IMR-90 (cell line): ENCODE results near the gene GRAP. TPM values are rescaled to one million over a fixed set of nuclear protein-coding genes. Genes with fewer than 3 reads are reported as not detected.

Experiments
- ATAC-seq: fragments of 200-7000 bp; cut with Tn5 transposase; 2 replicates; pipeline ENCODE4 v1.9.1; 2020; ENCODE audit warnings: low read depth, mild to moderate bottlenecking, moderate library complexity
- BruUV-seq: library from RNA; stranded (reverse); fragments of 400-500 nt; replicated peaks from 2 replicates; lab custom pipeline; 2021; lab: Mats Ljungman, UMichigan
- CTCF ChIA-PET: fragments of 300-600 bp; formaldehyde crosslinking; extraction: SDS; loops from one replicate; lab custom pipeline; 2021; ENCODE audit warnings: antibody characterized with exemption; lab: Yijun Ruan, JAX
- POLR2A ChIA-PET: fragments of 300-600 bp; sonication (Branson Sonifier 250); formaldehyde crosslinking; loops from one replicate; lab custom pipeline; 2022; ENCODE audit warnings: antibody characterized with exemption; ENCODE audit not compliant: unreplicated experiment; lab: Charles Lee
- DNase-seq: peaks from one replicate; pipeline ENCODE4 v3.0.0; 2013
- H2AFZ ChIP-seq: replicated peaks from 2 replicates; pipeline ENCODE3; 2013; ENCODE audit warnings: low read length, mild to moderate bottlenecking; ENCODE audit not compliant: poor library complexity
- H2AK5ac ChIP-seq: 2 replicates; pipeline ENCODE4 v1.6.1; 2013; ENCODE audit warnings: low read depth, low read length, inconsistent platforms
- H2AK9ac ChIP-seq: replicated peaks from 2 replicates; pipeline ENCODE3; 2013; ENCODE audit warnings: mild to moderate bottlenecking, low read depth, low read length, moderate library complexity; ENCODE audit not compliant: poor library complexity
- H2BK120ac ChIP-seq: 2 replicates; pipeline ENCODE4 v1.6.1; 2013; ENCODE audit warnings: low read depth, low read length, inconsistent platforms
- H2BK15ac ChIP-seq: 3 replicates; pipeline ENCODE4 v1.6.1; 2013; ENCODE audit warnings: low read depth, low read length, inconsistent platforms
- H2BK20ac ChIP-seq: 2 replicates; pipeline ENCODE4 v1.6.1; 2013; ENCODE audit warnings: low read depth, mild to moderate bottlenecking, inconsistent platforms, low read length, moderate library complexity
- H2BK5ac ChIP-seq: 2 replicates; pipeline ENCODE4 v1.6.1; 2013; ENCODE audit warnings: mild to moderate bottlenecking, low read depth, low read length, inconsistent platforms; ENCODE audit not compliant: poor library complexity, severe bottlenecking
- H3K14ac ChIP-seq: replicated peaks from 2 replicates; pipeline ENCODE4 v1.6.1; 2013; ENCODE audit warnings: low read depth, low read length, inconsistent platforms
- H3K18ac ChIP-seq: 2 replicates; pipeline ENCODE4 v1.6.1; 2013; ENCODE audit warnings: low read depth, low read length, control low read depth
- H3K23ac ChIP-seq: 2 replicates; pipeline ENCODE4 v1.6.1; 2013; ENCODE audit warnings: low read depth, low read length, inconsistent platforms
- H3K27ac ChIP-seq: 2 replicates; pipeline ENCODE4 v1.5.1; 2013; ENCODE audit warnings: mild to moderate bottlenecking, control low read depth, low read length; ENCODE audit not compliant: insufficient read depth
- H3K27me3 ChIP-seq: 2 replicates; pipeline ENCODE4 v1.6.1; 2013; ENCODE audit warnings: low read length; ENCODE audit not compliant: control insufficient read depth, insufficient read depth
- H3K36me3 ChIP-seq: 2 replicates; pipeline ENCODE4 v1.6.1; 2013; ENCODE audit warnings: low read length, mixed read lengths; ENCODE audit not compliant: control insufficient read depth, insufficient read depth
- H3K4ac ChIP-seq: 2 replicates; pipeline ENCODE4 v1.6.1; 2013; ENCODE audit warnings: low read depth, low read length, inconsistent platforms
- H3K4me1 ChIP-seq: 2 replicates; pipeline ENCODE4 v1.6.1; 2013; ENCODE audit warnings: low read length, mixed read lengths; ENCODE audit not compliant: control insufficient read depth, insufficient read depth
- H3K4me2 ChIP-seq: 2 replicates; pipeline ENCODE4 v1.6.1; 2013; ENCODE audit warnings: low read depth, mild to moderate bottlenecking, control low read depth, low read length, moderate library complexity
- H3K4me3 ChIP-seq: 2 replicates; pipeline ENCODE4 v1.5.1; 2013; ENCODE audit warnings: low read depth, mild to moderate bottlenecking, control low read depth, low read length, moderate library complexity; ENCODE audit not compliant: insufficient read depth
- H3K56ac ChIP-seq: 2 replicates; pipeline ENCODE4 v1.6.1; 2013; ENCODE audit warnings: low read length, inconsistent platforms; ENCODE audit not compliant: insufficient read depth; ENCODE audit errors: extremely low read depth
- H3K79me1 ChIP-seq, 2 experiments: 2 replicates each; pipeline ENCODE4 v1.6.1; 2013; ENCODE audit warnings: low read length in 2 of 2, inconsistent platforms in 1 of 2, low read depth in 1 of 2
- H3K9ac ChIP-seq: 2 replicates; pipeline ENCODE4 v1.6.1; 2013; ENCODE audit warnings: low read depth, low read length, control low read depth
- H3K9me1 ChIP-seq: 2 replicates; pipeline ENCODE4 v1.6.1; 2013; ENCODE audit warnings: low read length, inconsistent platforms; ENCODE audit not compliant: insufficient read depth
- H3K9me3 ChIP-seq: 2 replicates; pipeline ENCODE4 v1.6.1; 2013; ENCODE audit warnings: low read length; ENCODE audit not compliant: control insufficient read depth, insufficient read depth
- H4K20me1 ChIP-seq: 2 replicates; pipeline ENCODE4 v1.6.1; 2013; ENCODE audit warnings: low read length, inconsistent platforms; ENCODE audit not compliant: insufficient read depth
- H4K5ac ChIP-seq: 2 replicates; pipeline ENCODE4 v1.6.1; 2013; ENCODE audit warnings: mild to moderate bottlenecking, low read depth, low read length, control low read depth
- H4K8ac ChIP-seq, 2 experiments: 2 replicates each; pipeline ENCODE4 v1.6.1; 2013; ENCODE audit warnings: low read depth in 2 of 2, low read length in 2 of 2, control low read depth in 1 of 2, inconsistent platforms in 1 of 2
- H4K91ac ChIP-seq: 2 replicates; pipeline ENCODE4 v1.6.1; 2013; ENCODE audit warnings: low read depth, low read length, inconsistent platforms; ENCODE audit not compliant: insufficient read depth
- CEBPB ChIP-seq: IDR thresholded peaks from 2 replicates; pipeline ENCODE4 v1.6.1; 2012; ENCODE audit warnings: low read depth, low read length, improper control_type of control experiment
- CHD1 ChIP-seq: IDR thresholded peaks from 2 replicates; pipeline ENCODE4 v1.6.1; 2012; ENCODE audit warnings: low read depth, low read length, improper control_type of control experiment
- FOS ChIP-seq: fragments of 150-350 bp; IDR thresholded peaks from 2 replicates; pipeline ENCODE4 v1.6.1; 2016; ENCODE audit warnings: low read depth, low read length
- MAFK ChIP-seq: IDR thresholded peaks from 2 replicates; pipeline ENCODE4 v1.6.1; 2012; ENCODE audit warnings: low read depth, low read length, improper control_type of control experiment
- MAZ ChIP-seq: IDR thresholded peaks from 2 replicates; pipeline ENCODE4 v1.6.1; 2012; ENCODE audit warnings: low read depth, mild to moderate bottlenecking, low read length, improper control_type of control experiment, moderate library complexity, borderline replicate concordance
- MXI1 ChIP-seq: IDR thresholded peaks from 2 replicates; pipeline ENCODE4 v1.6.1; 2012; ENCODE audit warnings: low read depth, mild to moderate bottlenecking, low read length, moderate library complexity, borderline replicate concordance
- NFE2L2 ChIP-seq: fragments of 150-350 bp; IDR thresholded peaks from 2 replicates; pipeline ENCODE4 v1.6.1; 2016; ENCODE audit warnings: low read depth, mild to moderate bottlenecking, low read length
- POLR2A ChIP-seq: IDR thresholded peaks from 2 replicates; pipeline ENCODE4 v1.6.1; 2012; ENCODE audit warnings: mild to moderate bottlenecking, low read depth, low read length
- RAD21 ChIP-seq: IDR thresholded peaks from 2 replicates; pipeline ENCODE4 v1.6.1; 2012; ENCODE audit warnings: low read length, improper control_type of control experiment
- RFX5 ChIP-seq: IDR thresholded peaks from 2 replicates; pipeline ENCODE4 v1.8.0; 2012; ENCODE audit warnings: low read depth, mild to moderate bottlenecking, low read length, moderate library complexity
- SMC3 ChIP-seq: fragments of 150-350 bp; IDR thresholded peaks from 2 replicates; pipeline ENCODE4 v1.6.1; 2016; ENCODE audit warnings: low read depth, mild to moderate bottlenecking, antibody characterized with exemption, low read length, moderate library complexity
- USF2 ChIP-seq: fragments of 150-350 bp; IDR thresholded peaks from 2 replicates; pipeline ENCODE4 v1.6.1; 2017; ENCODE audit warnings: mild to moderate bottlenecking, antibody characterized with exemption, low read length, low read depth
- WGBS, 2 experiments: methylation state at CpG; one replicate each; pipeline versions ENCODE4 v1.1.5 to v1.1.7; 2013; ENCODE audit warnings: missing lambda C conversion rate in 2 of 2; ENCODE audit not compliant: insufficient read length in 1 of 2; ENCODE audit errors: extremely low coverage in 2 of 2; 5-methylcytosine and 5-hydroxymethylcytosine counted together
- dilution Hi-C: fragments of 300-500 bp; cut with HindIII; formaldehyde crosslinking; loops from one replicate; pipeline ENCODE4 v1.14.3; 2018; ENCODE audit warnings: low sequenced_read_pairs; ENCODE audit not compliant: unreplicated experiment
- in situ Hi-C: fragments of 300-500 bp; cut with MboI; formaldehyde crosslinking; loops from 3 replicates; pipeline ENCODE4 v1.14.3; 2019; ENCODE audit warnings: low sequenced_read_pairs, inconsistent platforms, mixed read lengths
- intact Hi-C: fragments of 100-400 bp; cut with micrococcal nuclease; formaldehyde crosslinking; loops from 2 replicates; pipeline ENCODE4 v1.10.0; 2022
- polyA plus RNA-seq, 3 experiments: library from polyadenylated mRNA; depleted of rRNA; stranded (reverse); fragments of >200 nt; gene quantifications; 2 replicates each; pipeline ENCODE4 v1.2.3, GENCODE V29; 2012; ENCODE audit warnings: low replicate concordance in 1 of 3
- total RNA-seq: library from RNA; depleted of rRNA; stranded (reverse); fragments of >200 nt; gene quantifications from 2 replicates; pipeline ENCODE4 v1.2.3, GENCODE V29; 2012
- TF ChIP-seq, protein P1 (sequence below): fragments of 150-350 bp; IDR thresholded peaks from 2 replicates; pipeline ENCODE4 v1.6.1; 2016; ENCODE audit warnings: low read depth, mild to moderate bottlenecking, low read length, moderate library complexity, borderline replicate concordance

GRAP gene
- total and polyA plus RNA-seq, 2 of the 4 experiments (the other 2 are of a cell fraction): under 0.01 to 0.14 TPM

DNA sequence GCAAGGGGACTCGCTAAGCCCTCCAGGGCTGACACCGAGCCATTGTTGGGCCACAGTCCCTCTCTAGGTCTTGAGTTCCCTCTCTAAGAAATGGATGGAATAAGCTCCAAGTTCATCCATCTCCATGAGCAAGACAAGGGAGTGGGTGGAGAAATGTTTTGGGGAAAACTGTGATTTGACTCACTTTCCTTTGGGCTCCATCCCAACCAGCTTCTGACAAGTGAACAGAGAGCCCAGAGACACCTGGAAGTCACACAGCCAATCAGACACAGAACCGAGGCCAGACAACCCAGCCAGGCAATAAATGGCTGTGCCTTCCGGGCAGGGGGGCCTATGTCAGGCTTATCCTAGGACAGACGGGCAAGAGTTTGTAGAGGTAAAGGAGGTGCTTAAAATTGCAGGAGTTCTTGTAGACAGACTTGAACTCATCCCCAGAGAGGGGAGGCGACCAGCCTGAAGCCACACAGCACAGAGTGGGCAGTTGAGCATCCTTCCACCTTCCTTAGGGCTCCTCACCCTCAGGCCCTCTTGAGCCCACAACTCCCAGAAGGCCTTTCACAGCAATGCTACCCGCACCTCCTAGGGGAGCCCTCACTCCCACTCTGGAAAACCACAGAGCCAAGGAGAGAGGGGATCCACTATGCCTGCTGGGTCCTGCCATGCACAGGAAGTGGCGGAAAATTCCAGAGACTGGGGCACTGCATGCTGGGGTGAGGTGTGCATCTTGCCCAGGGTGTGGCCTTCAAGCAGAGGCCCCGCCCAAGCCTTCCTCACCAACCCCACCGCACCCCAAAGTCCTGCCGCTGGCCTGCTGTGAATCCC lies 32.7 kb downstream of the GRAP start:
- intact Hi-C loops: no loop called here
- Histone ChIP-seq H3K9ac (no peak overlapping the region), H4K91ac (no peak overlapping the region), H2BK120ac (no peak overlapping the region), H3K79me1 (no peaks in the 10 kb centered on the region; a peak in 1 of 4 replicates), H3K56ac (no peak overlapping the region), H2BK15ac (no peak overlapping the region), H3K4me1 (peaks cover 5% of the 10 kb centered on the region), H2BK20ac (no peak overlapping the region), H2AFZ (no peak overlapping the region), H3K27me3 (no peaks in the 10 kb centered on the region; the same call in 1 of the 2 replicates), H2AK5ac (no peak overlapping the region), H3K9me1 (peaks cover 11% of the 10 kb centered on the region), H3K14ac (no peak overlapping the region), H4K20me1 (no peaks in the 10 kb centered on the region), H3K4ac (no peak overlapping the region), H3K27ac (no peak overlapping the region), H3K18ac (no peak overlapping the region), H3K4me2 (no peak overlapping the region), H3K36me3 (no peaks in the 10 kb centered on the region), H4K5ac (no peak overlapping the region), H2AK9ac (no peak overlapping the region), H3K23ac (no peak overlapping the region), H2BK5ac (no peak overlapping the region), H3K4me3 (no peak overlapping the region), H3K9me3 (no peaks in the 10 kb centered on the region), H4K8ac (no peak overlapping the region)
- BruUV-seq: no TSS peak
- ATAC-seq (no peak), DNase-seq (no peak)
- WGBS, 2 experiments: 73% methylated on average over 5 of the region's 11 CpGs; no CpG with 5 or more reads in 1 of the 2 experiments
- in situ Hi-C loops: no loop called here
- CTCF ChIA-PET: no interaction called here
- dilution Hi-C loops: no loop called here
- POLR2A ChIA-PET: no interaction called here
- TF ChIP-seq RAD21 (no peak), MAFK (no peak), POLR2A (no peak), CEBPB (no peak), MAZ (no peak), RFX5 (no peak), CHD1 (no peak), NFE2L2 (no peak), FOS (no peak), SMC3 (no peak), USF2 (no peak), MXI1 (no peak)
- TF ChIP-seq, protein P1, sequence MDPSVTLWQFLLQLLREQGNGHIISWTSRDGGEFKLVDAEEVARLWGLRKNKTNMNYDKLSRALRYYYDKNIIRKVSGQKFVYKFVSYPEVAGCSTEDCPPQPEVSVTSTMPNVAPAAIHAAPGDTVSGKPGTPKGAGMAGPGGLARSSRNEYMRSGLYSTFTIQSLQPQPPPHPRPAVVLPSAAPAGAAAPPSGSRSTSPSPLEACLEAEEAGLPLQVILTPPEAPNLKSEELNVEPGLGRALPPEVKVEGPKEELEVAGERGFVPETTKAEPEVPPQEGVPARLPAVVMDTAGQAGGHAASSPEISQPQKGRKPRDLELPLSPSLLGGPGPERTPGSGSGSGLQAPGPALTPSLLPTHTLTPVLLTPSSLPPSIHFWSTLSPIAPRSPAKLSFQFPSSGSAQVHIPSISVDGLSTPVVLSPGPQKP: no peak
